PC-9 (cell line): Measurements from ENCODE around the gene FAM184B. TPM values are rescaled to one million over a fixed set of nuclear protein-coding genes. Genes with fewer than 3 reads are reported as not detected.

ENCODE experiments used
- BruUV-seq: library from RNA; stranded (reverse); fragments of 400-500 nt; replicated peaks from 2 replicates; lab custom pipeline; 2021; lab: Mats Ljungman, UMichigan
- CTCF ChIA-PET: fragments of 300-600 bp; sonication (Branson Sonifier 250); formaldehyde crosslinking; loops from one replicate; lab custom pipeline; 2022; ENCODE audit warnings: antibody characterized with exemption; lab: Charles Lee
- POLR2A ChIA-PET: fragments of 300-600 bp; sonication (Branson Sonifier 250); formaldehyde crosslinking; loops from one replicate; lab custom pipeline; 2022; ENCODE audit warnings: antibody characterized with exemption; ENCODE audit not compliant: unreplicated experiment; lab: Charles Lee
- DNase-seq, 2 experiments: peaks; one replicate each; pipeline versions ENCODE4 v3.0.0 to v3.0.0-alpha.2; 2015 to 2022; ENCODE audit warnings: mixed read lengths in 1 of 2
- H2AFZ ChIP-seq: fragments of 200-600 bp; sonication (generic); 2 replicates; pipeline ENCODE4 v1.8.1; 2017; ENCODE audit warnings: antibody characterized with exemption
- H3F3A ChIP-seq: fragments of 200-600 bp; sonication (generic); 2 replicates; pipeline ENCODE4 v1.8.1; 2017; ENCODE audit warnings: antibody characterized with exemption, mild to moderate bottlenecking, low read depth; ENCODE audit not compliant: insufficient read depth
- H3K27ac ChIP-seq: fragments of 200-600 bp; sonication (generic); 2 replicates; pipeline ENCODE4 v1.6.1; 2016; ENCODE audit warnings: mixed run types
- H3K27me3 ChIP-seq: fragments of 200-600 bp; sonication (generic); 2 replicates; pipeline ENCODE4 v1.6.1; 2016; ENCODE audit warnings: low read depth, mixed run types; ENCODE audit not compliant: insufficient read depth
- H3K36me3 ChIP-seq: fragments of 200-600 bp; sonication (generic); 2 replicates; pipeline ENCODE4 v1.6.1; 2016; ENCODE audit warnings: low read depth, mixed run types
- H3K4me1 ChIP-seq: fragments of 200-600 bp; sonication (generic); replicated peaks from 2 replicates; pipeline ENCODE4 v1.6.1; 2016; ENCODE audit warnings: mixed run types; ENCODE audit not compliant: insufficient read depth
- H3K4me2 ChIP-seq: fragments of 200-600 bp; sonication (generic); 2 replicates; pipeline ENCODE4 v1.6.1; 2017; ENCODE audit warnings: mixed run types
- H3K4me3 ChIP-seq: fragments of 200-600 bp; sonication (generic); 2 replicates; pipeline ENCODE4 v1.6.1; 2016; ENCODE audit warnings: mixed run types
- H3K79me2 ChIP-seq: fragments of 200-600 bp; sonication (generic); 2 replicates; pipeline ENCODE4 v1.6.1; 2017; ENCODE audit warnings: low read depth, mixed run types
- H3K9me2 ChIP-seq: fragments of 200-600 bp; sonication (generic); 2 replicates; pipeline ENCODE4 v1.8.1; 2017; ENCODE audit warnings: mild to moderate bottlenecking; ENCODE audit not compliant: insufficient read depth
- H3K9me3 ChIP-seq: fragments of 200-600 bp; sonication (generic); 2 replicates; pipeline ENCODE4 v1.8.1; 2016; ENCODE audit warnings: low read depth; ENCODE audit not compliant: insufficient read depth
- H4K20me1 ChIP-seq: fragments of 200-600 bp; sonication (generic); 2 replicates; pipeline ENCODE4 v1.8.1; 2017; ENCODE audit not compliant: insufficient read depth
- EZH2 ChIP-seq: fragments of 200-600 bp; sonication (generic); IDR thresholded peaks from 2 replicates; pipeline ENCODE4 v1.8.0; 2017; ENCODE audit warnings: antibody characterized with exemption, low read depth
- intact Hi-C: fragments of 100-400 bp; cut with micrococcal nuclease; formaldehyde crosslinking; loops from one replicate; pipeline ENCODE4 v1.10.0; 2022; ENCODE audit not compliant: unreplicated experiment
- total RNA-seq: library from RNA; stranded (reverse); gene quantifications from 2 replicates; pipeline ENCODE4 v1.2.3, GENCODE V29; 2021
- TF ChIP-seq, protein P1 (sequence below): fragments of 200-600 bp; sonication (generic); conservative IDR thresholded peaks from 2 replicates; pipeline ENCODE4 v1.6.1; 2017; ENCODE audit warnings: mixed run types, antibody characterized with exemption, mild to moderate bottlenecking, moderate library complexity

FAM184B gene
- total RNA-seq, 1 experiment from 2014 or later, result not detected

DNA sequence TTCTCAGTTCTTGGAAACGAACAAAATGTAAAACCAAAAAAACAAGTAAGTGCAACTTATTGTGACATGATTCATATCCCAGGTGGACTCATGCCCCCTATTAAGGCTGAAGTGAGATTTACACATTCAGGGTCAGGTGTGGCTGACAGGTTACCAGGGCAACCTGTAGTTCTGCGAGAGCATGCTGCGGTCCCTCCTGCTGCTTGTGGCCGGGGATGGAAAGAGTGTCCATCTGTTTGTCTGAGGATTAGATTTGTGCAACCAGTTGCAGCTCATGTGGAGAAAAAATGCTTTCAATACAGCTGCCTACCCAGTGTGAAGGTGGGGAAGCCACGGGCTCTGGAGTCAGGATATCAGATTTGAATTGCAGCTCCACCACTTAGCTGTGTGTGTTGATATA, 78.8 kb downstream of the FAM184B start:
- Histone ChIP-seq H3F3A (no peaks in the 10 kb centered on the region), H3K4me2 (no peak overlapping the region), H3K4me3 (no peak overlapping the region), H3K4me1 (no peaks in the 10 kb centered on the region), H2AFZ (no peak overlapping the region), H4K20me1 (no peaks in the 10 kb centered on the region), H3K36me3 (no peaks in the 10 kb centered on the region), H3K79me2 (no peaks in the 10 kb centered on the region), H3K9me3 (no peaks in the 10 kb centered on the region), H3K27ac (no peak overlapping the region), H3K27me3 (no peaks in the 10 kb centered on the region), H3K9me2 (no peaks in the 10 kb centered on the region)
- intact Hi-C loops, result no loop called here
- ChIA-PET POLR2A (no interaction called here), CTCF (no interaction called here)
- no TSS peak for BruUV-seq
- no peak for TF ChIP-seq EZH2
- TF ChIP-seq, protein P1, sequence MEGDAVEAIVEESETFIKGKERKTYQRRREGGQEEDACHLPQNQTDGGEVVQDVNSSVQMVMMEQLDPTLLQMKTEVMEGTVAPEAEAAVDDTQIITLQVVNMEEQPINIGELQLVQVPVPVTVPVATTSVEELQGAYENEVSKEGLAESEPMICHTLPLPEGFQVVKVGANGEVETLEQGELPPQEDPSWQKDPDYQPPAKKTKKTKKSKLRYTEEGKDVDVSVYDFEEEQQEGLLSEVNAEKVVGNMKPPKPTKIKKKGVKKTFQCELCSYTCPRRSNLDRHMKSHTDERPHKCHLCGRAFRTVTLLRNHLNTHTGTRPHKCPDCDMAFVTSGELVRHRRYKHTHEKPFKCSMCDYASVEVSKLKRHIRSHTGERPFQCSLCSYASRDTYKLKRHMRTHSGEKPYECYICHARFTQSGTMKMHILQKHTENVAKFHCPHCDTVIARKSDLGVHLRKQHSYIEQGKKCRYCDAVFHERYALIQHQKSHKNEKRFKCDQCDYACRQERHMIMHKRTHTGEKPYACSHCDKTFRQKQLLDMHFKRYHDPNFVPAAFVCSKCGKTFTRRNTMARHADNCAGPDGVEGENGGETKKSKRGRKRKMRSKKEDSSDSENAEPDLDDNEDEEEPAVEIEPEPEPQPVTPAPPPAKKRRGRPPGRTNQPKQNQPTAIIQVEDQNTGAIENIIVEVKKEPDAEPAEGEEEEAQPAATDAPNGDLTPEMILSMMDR, result no peak
- no peak for DNase-seq

DNA sequence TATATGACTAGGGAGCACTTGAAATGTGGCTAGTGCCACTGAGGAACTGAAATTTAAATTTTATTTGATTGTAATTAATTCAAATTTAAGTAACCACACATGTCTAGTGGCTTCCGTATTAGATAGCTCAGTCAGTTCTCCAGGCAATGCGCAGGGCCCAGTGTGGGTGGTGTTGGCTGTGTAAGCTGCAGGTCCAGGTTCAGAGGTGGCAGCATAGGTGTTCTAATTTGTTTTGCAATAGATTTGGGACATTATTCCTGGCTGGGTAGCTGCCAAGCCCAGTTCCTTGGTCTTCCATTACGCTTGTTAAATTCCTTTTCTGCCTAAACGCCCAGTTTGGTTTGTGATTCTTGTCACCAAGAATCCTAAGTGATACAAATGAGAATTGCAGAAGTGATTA, 79.5 kb downstream of the FAM184B start:
- Histone ChIP-seq H2AFZ (no peak overlapping the region), H3K9me2 (no peaks in the 10 kb centered on the region), H3K4me1 (no peaks in the 10 kb centered on the region), H3K36me3 (no peaks in the 10 kb centered on the region), H3F3A (no peaks in the 10 kb centered on the region), H3K9me3 (no peaks in the 10 kb centered on the region), H3K27me3 (no peaks in the 10 kb centered on the region), H3K4me2 (no peak overlapping the region), H3K27ac (no peak overlapping the region), H4K20me1 (no peaks in the 10 kb centered on the region), H3K79me2 (no peaks in the 10 kb centered on the region), H3K4me3 (no peak overlapping the region)
- CTCF ChIA-PET, result no interaction called here
- intact Hi-C loops, result no loop called here
- no peak for DNase-seq
- POLR2A ChIA-PET, result no interaction called here
- BruUV-seq, result no TSS peak
- no peak for TF ChIP-seq EZH2
- TF ChIP-seq, protein P1, result no peak

DNA sequence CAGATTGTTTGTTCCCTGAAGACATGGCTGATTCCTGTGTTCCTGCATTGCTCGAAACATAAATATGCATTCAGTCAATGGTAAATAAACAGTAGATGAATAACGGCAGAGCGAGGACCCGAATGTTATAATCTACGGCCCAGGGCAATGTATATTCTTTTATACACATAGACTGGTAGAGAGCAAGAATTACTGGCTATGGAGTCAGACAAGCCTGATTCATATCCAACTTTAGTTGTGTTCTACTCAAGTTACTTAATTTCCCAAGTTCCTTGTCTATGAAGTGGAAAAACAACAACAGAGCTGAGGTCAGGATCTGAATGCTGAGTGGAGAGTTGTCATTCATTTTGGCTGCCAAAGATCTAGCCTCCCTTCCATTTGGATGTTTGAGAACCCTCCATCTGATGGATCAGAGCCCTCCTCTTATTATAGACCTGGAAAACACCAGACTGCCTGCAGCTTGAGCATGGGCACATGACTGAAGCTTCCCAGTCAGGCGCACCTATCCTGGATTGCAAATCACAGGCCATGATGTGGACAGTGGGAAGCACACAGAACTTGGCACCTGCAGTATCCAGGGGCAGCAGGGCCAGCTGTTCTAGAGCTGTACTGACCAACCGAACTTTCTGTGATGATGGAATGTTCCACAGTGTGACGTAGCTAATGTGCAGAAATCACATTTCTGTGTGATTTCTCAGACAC, 80.1 kb downstream of the FAM184B start:
- Histone ChIP-seq H3K27ac (no peak overlapping the region), H3K4me3 (no peak overlapping the region), H3K4me2 (no peak overlapping the region), H4K20me1 (no peaks in the 10 kb centered on the region), H3K36me3 (no peaks in the 10 kb centered on the region), H3K79me2 (no peaks in the 10 kb centered on the region), H3K9me2 (no peaks in the 10 kb centered on the region), H3K27me3 (no peaks in the 10 kb centered on the region), H3K9me3 (no peaks in the 10 kb centered on the region), H3F3A (no peaks in the 10 kb centered on the region), H2AFZ (no peak overlapping the region), H3K4me1 (no peaks in the 10 kb centered on the region)
- intact Hi-C loops, result no loop called here
- CTCF ChIA-PET, result no interaction called here
- TF ChIP-seq, protein P1, result no peak
- TF ChIP-seq EZH2, result no peak
- no peak for DNase-seq
- POLR2A ChIA-PET, result no interaction called here
- no TSS peak for BruUV-seq
